WTC11 (cell line): ENCODE data around the gene STYK1.

Experiments used
- CREB1 ChIP-seq: sonication (generic); formaldehyde crosslinking; IDR thresholded peaks from 2 replicates; pipeline ENCODE4 v1.8.0; 2023; ENCODE audit warnings: mild to moderate bottlenecking, missing genetic modification reagents
- TEAD4 ChIP-seq: sonication (generic); formaldehyde crosslinking; IDR thresholded peaks from 2 replicates; pipeline ENCODE4 v1.8.0; 2022; ENCODE audit warnings: mild to moderate bottlenecking, missing genetic modification reagents
- USF1 ChIP-seq: sonication (generic); formaldehyde crosslinking; IDR thresholded peaks from 2 replicates; pipeline ENCODE4 v1.8.0; 2022; ENCODE audit warnings: mild to moderate bottlenecking, missing genetic modification reagents
- TF ChIP-seq, protein P1 (sequence below): sonication (generic); formaldehyde crosslinking; conservative IDR thresholded peaks from 2 replicates; pipeline ENCODE4 v1.8.1; 2022; ENCODE audit warnings: mild to moderate bottlenecking, missing genetic modification reagents
- TF ChIP-seq, protein P2 (sequence below): fragments of 200-600 bp; IDR thresholded peaks from 2 replicates; pipeline ENCODE4 v1.8.0; 2022; ENCODE audit warnings: antibody characterized with exemption

DNA sequence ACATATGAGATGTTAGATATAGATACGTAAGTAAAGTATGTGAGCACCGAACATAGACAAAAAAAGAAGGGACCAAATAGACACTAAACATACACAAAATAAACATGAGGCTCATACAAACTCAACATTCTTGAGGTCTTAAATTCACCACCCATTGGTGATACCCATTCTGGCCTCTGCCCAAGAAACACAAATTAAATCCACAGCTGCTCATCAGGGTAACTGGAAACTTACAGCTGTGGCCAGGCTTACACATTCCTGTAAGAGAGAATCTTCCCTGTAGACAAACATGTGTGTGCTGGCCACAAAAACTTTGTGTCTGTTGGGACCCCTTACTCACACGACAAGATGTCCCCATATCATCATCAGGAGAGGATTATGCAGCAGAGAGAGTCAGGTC, 82.9 kb downstream of the STYK1 start:
- TF ChIP-seq, protein P1, sequence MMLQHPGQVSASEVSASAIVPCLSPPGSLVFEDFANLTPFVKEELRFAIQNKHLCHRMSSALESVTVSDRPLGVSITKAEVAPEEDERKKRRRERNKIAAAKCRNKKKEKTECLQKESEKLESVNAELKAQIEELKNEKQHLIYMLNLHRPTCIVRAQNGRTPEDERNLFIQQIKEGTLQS, result no peak
- TF ChIP-seq CREB1 (CRISPR knock-in tag) (no peak), TEAD4 (CRISPR knock-in tag) (no peak), USF1 (CRISPR knock-in tag) (no peak)
- TF ChIP-seq, protein P2, sequence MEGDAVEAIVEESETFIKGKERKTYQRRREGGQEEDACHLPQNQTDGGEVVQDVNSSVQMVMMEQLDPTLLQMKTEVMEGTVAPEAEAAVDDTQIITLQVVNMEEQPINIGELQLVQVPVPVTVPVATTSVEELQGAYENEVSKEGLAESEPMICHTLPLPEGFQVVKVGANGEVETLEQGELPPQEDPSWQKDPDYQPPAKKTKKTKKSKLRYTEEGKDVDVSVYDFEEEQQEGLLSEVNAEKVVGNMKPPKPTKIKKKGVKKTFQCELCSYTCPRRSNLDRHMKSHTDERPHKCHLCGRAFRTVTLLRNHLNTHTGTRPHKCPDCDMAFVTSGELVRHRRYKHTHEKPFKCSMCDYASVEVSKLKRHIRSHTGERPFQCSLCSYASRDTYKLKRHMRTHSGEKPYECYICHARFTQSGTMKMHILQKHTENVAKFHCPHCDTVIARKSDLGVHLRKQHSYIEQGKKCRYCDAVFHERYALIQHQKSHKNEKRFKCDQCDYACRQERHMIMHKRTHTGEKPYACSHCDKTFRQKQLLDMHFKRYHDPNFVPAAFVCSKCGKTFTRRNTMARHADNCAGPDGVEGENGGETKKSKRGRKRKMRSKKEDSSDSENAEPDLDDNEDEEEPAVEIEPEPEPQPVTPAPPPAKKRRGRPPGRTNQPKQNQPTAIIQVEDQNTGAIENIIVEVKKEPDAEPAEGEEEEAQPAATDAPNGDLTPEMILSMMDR, result no peak
